Vagina (tissue), 2 donors: Measurements from ENCODE around the gene ABO. TPM values are rescaled to one million over a fixed set of nuclear protein-coding genes. Genes with fewer than 3 reads are reported as not detected.

Source experiments
- DNase-seq, 2 donors: peaks; one replicate each; pipeline ENCODE4 v3.0.0-alpha.2; 2017; ENCODE audit errors: extremely low spot score in 2 of 2
- H3K27ac ChIP-seq: fragments of 200-600 bp; sonication (generic); one replicate; pipeline ENCODE4 v1.5.1; 2019
- H3K27me3 ChIP-seq: fragments of 200-600 bp; sonication (generic); one replicate; pipeline ENCODE4 v1.5.1; 2019
- H3K36me3 ChIP-seq, 2 donors: fragments of 200-600 bp; sonication (generic); one replicate each; pipeline ENCODE4 v1.5.1; 2017 to 2019
- H3K4me1 ChIP-seq: fragments of 200-600 bp; sonication (generic); one replicate; pipeline ENCODE4 v1.5.1; 2019
- H3K4me3 ChIP-seq, 2 donors: fragments of 200-600 bp; sonication (generic); 1 replicate in 1 of 2; 2 replicates in 1 of 2; pipeline ENCODE4 v1.5.1; 2016 to 2019
- H3K9me3 ChIP-seq: fragments of 200-600 bp; sonication (generic); one replicate; pipeline ENCODE4 v1.5.1; 2019
- CTCF ChIP-seq, 3 experiments: fragments of 450-650 bp in 2 of 3; fragments of 200-600 bp in 1 of 3; sonication (generic) in 1 of 3; IDR thresholded peaks; one replicate each; pipeline ENCODE4 v1.5.1; 2017 to 2019; ENCODE audit warnings: antibody characterized with exemption in 3 of 3, mild to moderate bottlenecking in 2 of 3, moderate library complexity in 2 of 3
- POLR2A ChIP-seq, 2 donors: fragments of 450-650 bp; IDR thresholded peaks; one replicate each; pipeline ENCODE4 v1.6.1; 2017; ENCODE audit warnings: antibody characterized with exemption in 2 of 2, mild to moderate bottlenecking in 2 of 2, moderate library complexity in 2 of 2
- POLR2AphosphoS5 ChIP-seq, 2 donors: sonication (generic); formaldehyde crosslinking; IDR thresholded peaks; one replicate each; pipeline ENCODE4 v1.9.0; 2017; ENCODE audit warnings: antibody characterized with exemption in 2 of 2, mild to moderate bottlenecking in 2 of 2, low read depth in 1 of 2; ENCODE audit not compliant: insufficient read depth in 1 of 2
- intact Hi-C: fragments of 100-400 bp; cut with DNase I; formaldehyde crosslinking; loops from one replicate; pipeline ENCODE4 v1.15.1; 2023
- total RNA-seq: library from RNA; depleted of rRNA; stranded (reverse); fragments of >200 nt; gene quantifications from one replicate; pipeline ENCODE4 v1.2.3, GENCODE V29; 2016

Gene ABO
- total RNA-seq, 1 donor from 2014 or later: 17.2 TPM

GRCh38 chr9:133256136-133256461, 18.9 kb downstream of the ABO start:
- Histone ChIP-seq H3K4me1 (peaks cover 9% of the 10 kb centered on the region), H3K27ac (no peak overlapping the region), H3K9me3 (no peaks in the 10 kb centered on the region), H3K36me3 (no peaks in the 10 kb centered on the region), H3K4me3 (no peak overlapping the region), H3K27me3 (no peaks in the 10 kb centered on the region)
- intact Hi-C loops: no loop called here
- TF ChIP-seq CTCF (IDR thresholded peaks at IDR 0.05) (no peak), POLR2AphosphoS5 (IDR thresholded peaks at IDR 0.05; ENCODE audit: insufficient read depth in 1 of 2, low read depth in 1 of 2) (no peak), POLR2A (IDR thresholded peaks at IDR 0.05) (no peak)
- DNase-seq: peak; percentile 28 to 65

GRCh38 chr9:133255371-133256135, 19.4 kb downstream of the ABO start:
- Histone ChIP-seq H3K4me3 (no peak overlapping the region), H3K36me3 (no peaks in the 10 kb centered on the region), H3K27me3 (no peaks in the 10 kb centered on the region), H3K27ac (no peak overlapping the region), H3K4me1 (peaks cover 9% of the 10 kb centered on the region), H3K9me3 (no peaks in the 10 kb centered on the region)
- DNase-seq: peak; percentile 69 to 93
- TF ChIP-seq CTCF (IDR thresholded peaks at IDR 0.05) (no peak), POLR2A (IDR thresholded peaks at IDR 0.05) (no peak), POLR2AphosphoS5 (IDR thresholded peaks at IDR 0.05; ENCODE audit: insufficient read depth in 1 of 2, low read depth in 1 of 2) (no peak)
- intact Hi-C loops: no loop called here

- H3K27ac ChIP-seq: no peak overlapping the region
- intact Hi-C loops: no loop called here
- no peak overlapping the region for H3K4me3 ChIP-seq
- peak; percentile 43 to 47 for DNase-seq
- H3K27me3 ChIP-seq: no peaks in the 10 kb centered on the region
- TF ChIP-seq CTCF (IDR thresholded peaks at IDR 0.05) (no peak), POLR2AphosphoS5 (IDR thresholded peaks at IDR 0.05; ENCODE audit: insufficient read depth in 1 of 2, low read depth in 1 of 2) (no peak), POLR2A (IDR thresholded peaks at IDR 0.05) (no peak)
- peaks cover 9% of the 10 kb centered on the region for H3K4me1 ChIP-seq
- H3K9me3 ChIP-seq: no peaks in the 10 kb centered on the region
- no peaks in the 10 kb centered on the region for H3K36me3 ChIP-seq
Observed at GRCh38 chr9:133254471-133254870, 20.5 kb downstream of the ABO start.

GRCh38 chr9:133253268-133253667, 21.7 kb downstream of the ABO start:
- TF ChIP-seq POLR2AphosphoS5 (IDR thresholded peaks at IDR 0.05; ENCODE audit: insufficient read depth in 1 of 2, low read depth in 1 of 2): no peak
- TF ChIP-seq POLR2A (IDR thresholded peaks at IDR 0.05): no peak
- TF ChIP-seq CTCF (IDR thresholded peaks at IDR 0.05): no peak
- peaks cover 9% of the 10 kb centered on the region for H3K4me1 ChIP-seq
- H3K36me3 ChIP-seq: no peaks in the 10 kb centered on the region
- no peak for DNase-seq
- intact Hi-C loops: no loop called here
- no peaks in the 10 kb centered on the region for H3K27me3 ChIP-seq
- H3K4me3 ChIP-seq: no peak overlapping the region
- H3K9me3 ChIP-seq: no peaks in the 10 kb centered on the region
- no peak overlapping the region for H3K27ac ChIP-seq

GRCh38 chr9:133252301-133253020, 22.5 kb downstream of the ABO start:
- H3K27me3 ChIP-seq: no peaks in the 10 kb centered on the region
- TF ChIP-seq POLR2AphosphoS5 (IDR thresholded peaks at IDR 0.05; ENCODE audit: insufficient read depth in 1 of 2, low read depth in 1 of 2) (peak; percentile 20 to 55), CTCF (IDR thresholded peaks at IDR 0.05) (no peak)
- H3K9me3 ChIP-seq: no peaks in the 10 kb centered on the region
- no peaks in the 10 kb centered on the region for H3K36me3 ChIP-seq
- H3K4me3 ChIP-seq: no peak overlapping the region
- peaks cover 9% of the 10 kb centered on the region for H3K4me1 ChIP-seq
- intact Hi-C loops: no loop called here
- DNase-seq: peak; percentile 85 to 95
- H3K27ac ChIP-seq: peak overlapping the region; percentile 33
